NB4 (cell line): Measurements from ENCODE around the gene MAPRE2.

ENCODE experiments used
- CTCF ChIP-seq: IDR thresholded peaks from one replicate; pipeline ENCODE4 v1.5.1; 2012; ENCODE audit warnings: low read depth, low read length
- MAX ChIP-seq: IDR thresholded peaks from 2 replicates; pipeline ENCODE4 v1.6.1; 2011; ENCODE audit warnings: low read depth, low read length

- TF ChIP-seq CTCF (no peak), MAX (no peak)
These were observed 31.4 kb downstream of the MAPRE2 start for GRCh38 chr18:35072616-35073015.
